HepG2 (cell line): ENCODE measurements around the gene KCNA1. TPM values are rescaled to one million over a fixed set of nuclear protein-coding genes. Genes with fewer than 3 reads are reported as not detected.
"Not testable (repeated sequence)": the region's sequence is repeated elsewhere in the genome, so short reads cannot be mapped to it uniquely, and the experiment has no call there.

ENCODE experiments used
- ATAC-seq: fragments of 200-7000 bp; cut with Tn5 transposase; 3 replicates; pipeline ENCODE4 v1.9.1; 2020; ENCODE audit warnings: mild to moderate bottlenecking, moderate library complexity
- BruUV-seq: library from RNA; stranded (reverse); fragments of 400-500 nt; replicated peaks from 2 replicates; lab custom pipeline; 2021; lab: Mats Ljungman, UMichigan
- CTCF ChIA-PET: fragments of 300-600 bp; formaldehyde crosslinking; extraction: SDS; loops from one replicate; lab custom pipeline; 2021; ENCODE audit warnings: low total read pairs, inconsistent platforms, low intra/inter-chr PET ratio; lab: Yijun Ruan, JAX
- POLR2A ChIA-PET: fragments of 350-600 bp; sonication (Branson Sonifier 250); formaldehyde crosslinking; loops from one replicate; lab custom pipeline; 2020; ENCODE audit warnings: antibody characterized with exemption, inconsistent platforms; lab: Yijun Ruan, JAX
- DNase-seq: peaks from one replicate; pipeline ENCODE4 v3.0.0-alpha.2; 2015; ENCODE audit warnings: low spot score
- FAIRE-seq: peaks from 3 replicates; lab custom pipeline; 2011; peaks lifted over from hg19 to GRCh38; lab: Jason Lieb, UNC
- H2AFZ ChIP-seq: one replicate; pipeline ENCODE4 v1.6.1; 2011; ENCODE audit warnings: low read length, inconsistent platforms
- H3K27ac ChIP-seq: fragments of 300-600 bp; 3 replicates; pipeline ENCODE4 v1.8.0; 2011; ENCODE audit warnings: mixed run types, mild to moderate bottlenecking, mixed read lengths, low read length, inconsistent platforms; ENCODE audit not compliant: insufficient read depth; ENCODE audit errors: extremely low read length
- H3K27me3 ChIP-seq, 2 experiments: fragments of 200-600 bp in 1 of 2; 2 replicates in 1 of 2; 3 replicates in 1 of 2; pipeline versions ENCODE4 v1.6.0 to v1.8.0; 2011; ENCODE audit warnings: low read length in 2 of 2, mild to moderate bottlenecking in 2 of 2, moderate library complexity in 2 of 2, inconsistent platforms in 1 of 2; ENCODE audit not compliant: insufficient read depth in 2 of 2, control insufficient read depth in 1 of 2
- H3K36me3 ChIP-seq, 2 experiments: fragments of 200-600 bp in 1 of 2; replicated peaks in 1 of 2; 2 replicates in 1 of 2; 3 replicates in 1 of 2; pipeline versions ENCODE4 v1.5.1 to v1.8.0; 2011; ENCODE audit warnings: low read length in 2 of 2, inconsistent platforms in 1 of 2; ENCODE audit not compliant: insufficient read depth in 2 of 2, control insufficient read depth in 1 of 2
- H3K4me1 ChIP-seq: 2 replicates; pipeline ENCODE4 v1.5.1; 2012; ENCODE audit warnings: low read length, inconsistent platforms; ENCODE audit not compliant: insufficient read depth
- H3K4me2 ChIP-seq: 2 replicates; pipeline ENCODE4 v1.6.0; 2011; ENCODE audit warnings: low read depth, low read length, inconsistent platforms
- H3K4me3 ChIP-seq, 3 experiments: fragments of 200-600 bp in 1 of 3; sonication (generic), shearing (Covaris generic) in 1 of 3; replicated peaks in 1 of 3; 2 replicates each; pipeline ENCODE4 v1.5.1; 2011 to 2016; ENCODE audit warnings: low read length in 3 of 3, inconsistent platforms in 2 of 3, low read depth in 2 of 3, mild to moderate bottlenecking in 2 of 3, control low read depth in 1 of 3, mixed read lengths in 1 of 3; ENCODE audit not compliant: insufficient read depth in 1 of 3
- H3K79me2 ChIP-seq: one replicate; pipeline ENCODE4 v1.6.1; 2011; ENCODE audit warnings: low read length, inconsistent platforms; ENCODE audit not compliant: insufficient read depth
- H3K9ac ChIP-seq: 2 replicates; pipeline ENCODE4 v1.6.0; 2011; ENCODE audit warnings: mild to moderate bottlenecking, low read depth, low read length, inconsistent platforms; ENCODE audit not compliant: insufficient read depth
- H3K9me3 ChIP-seq: 2 replicates; pipeline ENCODE4 v1.5.1; 2012; ENCODE audit warnings: mild to moderate bottlenecking, low read length
- H4K20me1 ChIP-seq: 2 replicates; pipeline ENCODE4 v1.6.0; 2011; ENCODE audit warnings: inconsistent platforms, mild to moderate bottlenecking, low read length, moderate library complexity; ENCODE audit not compliant: insufficient read depth
- DZIP1 ChIP-seq: sonication (generic); formaldehyde crosslinking; IDR thresholded peaks from 2 replicates; pipeline ENCODE4 v1.5.0; 2020; ENCODE audit warnings: mild to moderate bottlenecking, missing genetic modification reagents
- ETS1 ChIP-seq: sonication (generic); formaldehyde crosslinking; IDR thresholded peaks from 2 replicates; pipeline ENCODE4 v1.4.0; 2020; ENCODE audit warnings: missing genetic modification reagents
- SAP130 ChIP-seq: IDR thresholded peaks from 2 replicates; pipeline ENCODE4 v1.6.1; 2016; ENCODE audit warnings: low read depth
- ZNF317 ChIP-seq: sonication (generic); formaldehyde crosslinking; IDR thresholded peaks from 2 replicates; pipeline ENCODE4 v1.5.0; 2020; ENCODE audit warnings: mild to moderate bottlenecking, missing genetic modification reagents
- ZNF496 ChIP-seq: sonication (generic); formaldehyde crosslinking; IDR thresholded peaks from 2 replicates; pipeline ENCODE4 v1.8.1; 2023; ENCODE audit warnings: mild to moderate bottlenecking, moderate library complexity, missing genetic modification reagents; ENCODE audit not compliant: insufficient replicate concordance
- ZNF549 ChIP-seq: sonication (generic); formaldehyde crosslinking; IDR thresholded peaks from 2 replicates; pipeline ENCODE4 v1.5.0; 2020; ENCODE audit warnings: missing genetic modification reagents
- WGBS: methylation state at CpG from one replicate; pipeline ENCODE4 v1.1.6; 2017; ENCODE audit warnings: low lambda C conversion rate; 5-methylcytosine and 5-hydroxymethylcytosine counted together
- in situ Hi-C: cut with HindIII; loops from 2 replicates; pipeline ENCODE4 v1.10.0; 2017; ENCODE audit warnings: low pct_unique_long_range_greater_than_20kb; ENCODE audit not compliant: extremely low pct_ligation_motif_present
- intact Hi-C: fragments of 100-400 bp; cut with micrococcal nuclease; formaldehyde crosslinking; loops from one replicate; pipeline ENCODE4 v1.10.0; 2022; ENCODE audit not compliant: unreplicated experiment
- polyA plus RNA-seq, 8 experiments: library from polyadenylated mRNA; depleted of rRNA in 3 of 8; stranded (reverse) in 7 of 8; unstranded in 1 of 8; fragments of >200 nt; fragmentation: Illumina TruSeq in 4 of 8; extraction: Trizol in 4 of 8; gene quantifications; 2 replicates each; pipeline versions ENCODE4 v1.2.1 to v1.2.3, GENCODE V29; 2011 to 2016; ENCODE audit warnings: low read depth in 4 of 8, missing spikeins in 1 of 8, mixed read lengths in 1 of 8; ENCODE audit not compliant: insufficient read depth in 1 of 8
- total RNA-seq, 5 experiments: library from RNA; depleted of rRNA; stranded (reverse); fragments of >200 nt; fragmentation: Illumina TruSeq; extraction: Trizol; gene quantifications; 2 replicates each; pipeline ENCODE4 v1.2.3, GENCODE V29; 2016; ENCODE audit warnings: low read depth in 1 of 5
- TF ChIP-seq, protein P1 (sequence below): sonication (generic); formaldehyde crosslinking; IDR thresholded peaks from 2 replicates; pipeline ENCODE4 v1.4.0; 2020; ENCODE audit warnings: missing genetic modification reagents

The KCNA1 gene
- total and polyA plus RNA-seq, 2 of the 13 experiments (the other 11 are each of a cell fraction or from before 2014, with no cell fraction given) = not detected

DNA sequence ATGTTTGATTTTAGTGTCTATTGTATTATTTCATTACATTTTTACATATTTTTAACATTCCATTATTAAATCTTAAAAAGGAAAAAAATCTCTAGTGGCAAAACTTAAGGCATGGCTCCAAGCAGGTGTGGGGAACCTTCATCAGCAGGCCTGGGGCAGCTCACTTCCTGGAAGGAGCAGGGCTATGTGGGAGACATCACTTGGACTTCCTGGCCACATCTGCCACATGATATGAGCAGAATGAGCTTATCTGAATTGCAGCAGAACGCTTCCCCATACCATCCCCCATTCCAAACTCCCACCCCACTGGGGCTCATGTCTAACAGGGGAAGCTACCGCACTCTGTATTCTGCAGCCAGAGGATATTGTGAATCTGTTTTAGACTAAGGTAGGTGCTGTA lies 35.0 kb upstream of the KCNA1 start (continued):
- no peak for TF ChIP-seq ZNF549 (CRISPR knock-in tag)
- no peak for TF ChIP-seq SAP130 (CRISPR knock-in tag)

- H3K27ac ChIP-seq, H3K79me2 ChIP-seq, POLR2A ChIA-PET, CTCF ChIA-PET, H3K9ac ChIP-seq, H3K27me3 ChIP-seq, H3K36me3 ChIP-seq, H4K20me1 ChIP-seq, BruUV-seq, H3K4me3 ChIP-seq, in situ Hi-C loops, H2AFZ ChIP-seq, FAIRE-seq, H3K4me1 ChIP-seq, ATAC-seq, intact Hi-C loops, DNase-seq, H3K4me2 ChIP-seq: not testable (repeated sequence)
- H3K9me3 ChIP-seq = peaks cover 27% of the 10 kb centered on the region; the same call in 1 of the 2 replicates
- 0% methylated on average over 2 of the region's 2 CpGs for WGBS
Measured at GRCh38 chr12:4879481-4879880, 30.2 kb upstream of the KCNA1 start.

- no peak overlapping the region for H3K4me3 ChIP-seq
- ChIA-PET POLR2A (no interaction called here), CTCF (no interaction called here)
- no peak overlapping the region for H2AFZ ChIP-seq
- ATAC-seq (no peak), FAIRE-seq (no peak), DNase-seq (no peak)
- in situ Hi-C loops = no loop called here
- no peak overlapping the region for H3K9ac ChIP-seq
- H3K4me1 ChIP-seq = no peaks in the 10 kb centered on the region
- intact Hi-C loops = no loop called here
- H3K27ac ChIP-seq = no peak overlapping the region
- peaks cover 27% of the 10 kb centered on the region; the same call in 1 of the 2 replicates for H3K9me3 ChIP-seq
- H4K20me1 ChIP-seq = no peaks in the 10 kb centered on the region
- WGBS = 43% methylated on average over 20 of the region's 20 CpGs
- H3K36me3 ChIP-seq = no peaks in the 10 kb centered on the region
- no peak overlapping the region for H3K4me2 ChIP-seq
- H3K27me3 ChIP-seq = no peaks in the 10 kb centered on the region; a peak in 1 of 5 replicates
- BruUV-seq = no TSS peak
- no peaks in the 10 kb centered on the region for H3K79me2 ChIP-seq
- TF ChIP-seq DZIP1 (CRISPR knock-in tag) (no peak), ZNF496 (CRISPR knock-in tag) (no peak), ETS1 (CRISPR knock-in tag) (no peak), ZNF317 (CRISPR knock-in tag) (no peak)
- TF ChIP-seq, protein P1, sequence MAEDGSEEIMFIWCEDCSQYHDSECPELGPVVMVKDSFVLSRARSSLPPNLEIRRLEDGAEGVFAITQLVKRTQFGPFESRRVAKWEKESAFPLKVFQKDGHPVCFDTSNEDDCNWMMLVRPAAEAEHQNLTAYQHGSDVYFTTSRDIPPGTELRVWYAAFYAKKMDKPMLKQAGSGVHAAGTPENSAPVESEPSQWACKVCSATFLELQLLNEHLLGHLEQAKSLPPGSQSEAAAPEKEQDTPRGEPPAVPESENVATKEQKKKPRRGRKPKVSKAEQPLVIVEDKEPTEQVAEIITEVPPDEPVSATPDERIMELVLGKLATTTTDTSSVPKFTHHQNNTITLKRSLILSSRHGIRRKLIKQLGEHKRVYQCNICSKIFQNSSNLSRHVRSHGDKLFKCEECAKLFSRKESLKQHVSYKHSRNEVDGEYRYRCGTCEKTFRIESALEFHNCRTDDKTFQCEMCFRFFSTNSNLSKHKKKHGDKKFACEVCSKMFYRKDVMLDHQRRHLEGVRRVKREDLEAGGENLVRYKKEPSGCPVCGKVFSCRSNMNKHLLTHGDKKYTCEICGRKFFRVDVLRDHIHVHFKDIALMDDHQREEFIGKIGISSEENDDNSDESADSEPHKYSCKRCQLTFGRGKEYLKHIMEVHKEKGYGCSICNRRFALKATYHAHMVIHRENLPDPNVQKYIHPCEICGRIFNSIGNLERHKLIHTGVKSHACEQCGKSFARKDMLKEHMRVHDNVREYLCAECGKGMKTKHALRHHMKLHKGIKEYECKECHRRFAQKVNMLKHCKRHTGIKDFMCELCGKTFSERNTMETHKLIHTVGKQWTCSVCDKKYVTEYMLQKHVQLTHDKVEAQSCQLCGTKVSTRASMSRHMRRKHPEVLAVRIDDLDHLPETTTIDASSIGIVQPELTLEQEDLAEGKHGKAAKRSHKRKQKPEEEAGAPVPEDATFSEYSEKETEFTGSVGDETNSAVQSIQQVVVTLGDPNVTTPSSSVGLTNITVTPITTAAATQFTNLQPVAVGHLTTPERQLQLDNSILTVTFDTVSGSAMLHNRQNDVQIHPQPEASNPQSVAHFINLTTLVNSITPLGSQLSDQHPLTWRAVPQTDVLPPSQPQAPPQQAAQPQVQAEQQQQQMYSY (CRISPR knock-in tag) = no peak
Measured at GRCh38 chr12:4881266-4882064, 28.2 kb upstream of the KCNA1 start.
